HepG2 (cell line): Measurements from ENCODE around the gene TPI1. TPM values are rescaled to one million over a fixed set of nuclear protein-coding genes. Genes with fewer than 3 reads are reported as not detected.
A peak's percentile ranks its signal among the peaks of the same experiment; 100 is the strongest.

Source experiments
- AHR ChIP-seq: IDR thresholded peaks from 2 replicates; pipeline ENCODE4 v1.6.1; 2018; ENCODE audit warnings: missing genetic modification reagents, missing compliant biosample characterization
- EP300 ChIP-seq, 3 experiments: sonication (generic) in 1 of 3; formaldehyde crosslinking in 1 of 3; IDR thresholded peaks; 2 replicates each; pipeline versions ENCODE4 v1.5.1 to v1.6.1; 2011 to 2020; ENCODE audit warnings: low read depth in 2 of 3, low read length in 2 of 3, borderline replicate concordance in 1 of 3, improper control_type of control experiment in 1 of 3, mild to moderate bottlenecking in 1 of 3, missing genetic modification reagents in 1 of 3, moderate library complexity in 1 of 3
- ERF ChIP-seq: IDR thresholded peaks from 2 replicates; pipeline ENCODE4 v1.6.1; 2018; ENCODE audit warnings: missing biosample characterization, missing genetic modification reagents
- FOXK2 ChIP-seq: fragments of 450-650 bp; IDR thresholded peaks from 2 replicates; pipeline ENCODE4 v1.6.1; 2016
- GPN1 ChIP-seq: sonication (generic); formaldehyde crosslinking; IDR thresholded peaks from 2 replicates; pipeline ENCODE4 v1.5.1; 2020; ENCODE audit warnings: missing genetic modification reagents, borderline replicate concordance
- HDAC6 ChIP-seq: fragments of 200-600 bp; sonication (generic); IDR thresholded peaks from 2 replicates; pipeline ENCODE4 v1.7.0; 2017; ENCODE audit warnings: mild to moderate bottlenecking, antibody characterized with exemption, low read length, low read depth
- KDM2A ChIP-seq: sonication (generic); formaldehyde crosslinking; IDR thresholded peaks from 2 replicates; pipeline ENCODE4 v1.4.0; 2020; ENCODE audit warnings: low read depth, missing genetic modification reagents, borderline replicate concordance
- KMT2B ChIP-seq: IDR thresholded peaks from 2 replicates; pipeline ENCODE4 v1.6.1; 2016; ENCODE audit warnings: missing genetic modification reagents, missing compliant biosample characterization
- MATR3 ChIP-seq: sonication (generic); formaldehyde crosslinking; IDR thresholded peaks from 2 replicates; pipeline ENCODE4 v1.4.0; 2020; ENCODE audit warnings: missing genetic modification reagents
- NFYC ChIP-seq: IDR thresholded peaks from 2 replicates; pipeline ENCODE4 v1.6.1; 2016; ENCODE audit warnings: missing genetic modification reagents, missing compliant biosample characterization
- RXRA ChIP-seq: sonication (generic); formaldehyde crosslinking; IDR thresholded peaks from 2 replicates; pipeline ENCODE4 v1.5.1; 2020; ENCODE audit warnings: missing genetic modification reagents
- SMC3 ChIP-seq: IDR thresholded peaks from 2 replicates; pipeline ENCODE4 v1.6.1; 2011; ENCODE audit warnings: low read length, improper control_type of control experiment
- TEAD2 ChIP-seq: sonication (generic); formaldehyde crosslinking; IDR thresholded peaks from 2 replicates; pipeline ENCODE4 v1.9.0; 2021; ENCODE audit warnings: missing genetic modification reagents
- YEATS2 ChIP-seq: sonication (generic); formaldehyde crosslinking; IDR thresholded peaks from 2 replicates; pipeline ENCODE4 v1.4.0; 2020; ENCODE audit warnings: missing genetic modification reagents, borderline replicate concordance
- ZFYVE20 ChIP-seq: sonication (generic); formaldehyde crosslinking; IDR thresholded peaks from 2 replicates; pipeline ENCODE4 v1.8.0; 2023; ENCODE audit warnings: low read depth, mild to moderate bottlenecking, moderate library complexity, missing genetic modification reagents, borderline replicate concordance
- ZNF160 ChIP-seq: sonication (generic); formaldehyde crosslinking; IDR thresholded peaks from 2 replicates; pipeline ENCODE4 v1.8.0; 2022; ENCODE audit warnings: mild to moderate bottlenecking, inconsistent platforms, missing genetic modification reagents
- ZNF225 ChIP-seq: sonication (generic); formaldehyde crosslinking; IDR thresholded peaks from 2 replicates; pipeline ENCODE4 v1.4.0; 2020; ENCODE audit warnings: mild to moderate bottlenecking, missing genetic modification reagents
- ZNF24 ChIP-seq: fragments of 450-650 bp; IDR thresholded peaks from 2 replicates; pipeline ENCODE4 v1.6.1; 2017; ENCODE audit warnings: antibody characterized with exemption, mild to moderate bottlenecking
- ZNF33A ChIP-seq: sonication (generic); formaldehyde crosslinking; IDR thresholded peaks from 2 replicates; pipeline ENCODE4 v1.5.1; 2020; ENCODE audit warnings: missing genetic modification reagents, mild to moderate bottlenecking, moderate library complexity, borderline replicate concordance
- ZNF382 ChIP-seq: sonication (generic); formaldehyde crosslinking; IDR thresholded peaks from 2 replicates; pipeline ENCODE4 v1.5.0; 2020; ENCODE audit warnings: missing genetic modification reagents, mild to moderate bottlenecking, borderline replicate concordance
- ZNF589 ChIP-seq: sonication (generic); formaldehyde crosslinking; conservative IDR thresholded peaks from 2 replicates; pipeline ENCODE4 v1.8.0; 2022; ENCODE audit warnings: mild to moderate bottlenecking, moderate library complexity, missing genetic modification reagents
- polyA plus RNA-seq, 8 experiments: library from polyadenylated mRNA; depleted of rRNA in 3 of 8; stranded (reverse) in 7 of 8; unstranded in 1 of 8; fragments of >200 nt; fragmentation: Illumina TruSeq in 4 of 8; extraction: Trizol in 4 of 8; gene quantifications; 2 replicates each; pipeline versions ENCODE4 v1.2.1 to v1.2.3, GENCODE V29; 2011 to 2016; ENCODE audit warnings: low read depth in 4 of 8, missing spikeins in 1 of 8, mixed read lengths in 1 of 8; ENCODE audit not compliant: insufficient read depth in 1 of 8
- total RNA-seq, 5 experiments: library from RNA; depleted of rRNA; stranded (reverse); fragments of >200 nt; fragmentation: Illumina TruSeq; extraction: Trizol; gene quantifications; 2 replicates each; pipeline ENCODE4 v1.2.3, GENCODE V29; 2016; ENCODE audit warnings: low read depth in 1 of 5
- TF ChIP-seq, protein P1 (sequence below): sonication (generic); formaldehyde crosslinking; IDR thresholded peaks from 2 replicates; pipeline ENCODE4 v1.5.0; 2020; ENCODE audit warnings: mild to moderate bottlenecking, missing genetic modification reagents
- TF ChIP-seq, protein P2 (sequence below): sonication (generic); formaldehyde crosslinking; IDR thresholded peaks from 2 replicates; pipeline ENCODE4 v1.4.0; 2020; ENCODE audit warnings: mild to moderate bottlenecking, missing genetic modification reagents
- TF ChIP-seq, protein P3 (sequence below): IDR thresholded peaks from 2 replicates; pipeline ENCODE4 v1.6.1; 2012; ENCODE audit warnings: inconsistent platforms
- TF ChIP-seq, protein P4 (sequence below): sonication (generic); formaldehyde crosslinking; IDR thresholded peaks from 2 replicates; pipeline ENCODE4 v1.4.0; 2020; ENCODE audit warnings: mild to moderate bottlenecking, missing genetic modification reagents
- TF ChIP-seq, protein P5 (sequence below): sonication (generic); formaldehyde crosslinking; IDR thresholded peaks from 2 replicates; pipeline ENCODE4 v1.5.0; 2020; ENCODE audit warnings: missing genetic modification reagents

TPI1 gene
- total and polyA plus RNA-seq, 2 of the 13 experiments (the other 11 are each of a cell fraction or from before 2014, with no cell fraction given): 945 to 2,535 TPM

DNA sequence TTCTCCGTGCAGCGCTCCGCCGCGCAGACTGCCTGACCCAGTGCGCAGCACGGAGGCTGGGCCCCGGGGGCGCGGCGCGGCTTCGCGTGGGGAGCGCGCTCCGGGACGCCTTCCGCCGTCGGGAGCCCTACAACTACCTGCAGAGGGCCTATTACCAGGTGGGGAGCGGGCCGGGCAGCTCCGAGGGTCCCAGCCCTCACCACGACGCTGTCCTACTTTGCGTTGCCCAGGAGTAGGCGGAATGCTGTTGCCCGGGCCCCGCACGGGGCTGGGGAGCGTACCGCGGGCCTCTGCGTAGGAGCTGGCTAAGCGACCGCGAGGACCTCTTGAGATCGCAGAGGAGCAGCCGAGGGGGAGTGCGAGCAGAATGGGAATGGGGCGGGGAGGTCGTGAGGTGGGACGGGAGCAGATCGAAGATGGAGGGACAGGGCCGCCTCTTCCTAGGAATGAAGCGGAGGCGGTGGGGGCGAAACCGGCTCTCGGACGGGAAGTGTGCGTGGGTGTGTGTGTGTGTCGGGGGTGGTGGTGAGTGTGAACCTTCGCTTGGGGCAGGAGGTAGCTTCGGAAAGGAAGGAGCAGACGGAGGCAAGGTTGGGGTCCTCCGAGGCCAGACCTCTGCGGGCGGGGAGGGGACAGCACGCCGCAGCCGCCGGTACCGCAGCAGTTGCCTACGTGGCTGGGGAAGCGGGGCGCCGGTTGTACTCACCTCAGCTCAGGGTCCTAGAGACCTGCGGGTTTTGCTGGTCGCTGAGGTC lies 38.4 kb upstream of the TPI1 start (continued):
- TF ChIP-seq, protein P1, sequence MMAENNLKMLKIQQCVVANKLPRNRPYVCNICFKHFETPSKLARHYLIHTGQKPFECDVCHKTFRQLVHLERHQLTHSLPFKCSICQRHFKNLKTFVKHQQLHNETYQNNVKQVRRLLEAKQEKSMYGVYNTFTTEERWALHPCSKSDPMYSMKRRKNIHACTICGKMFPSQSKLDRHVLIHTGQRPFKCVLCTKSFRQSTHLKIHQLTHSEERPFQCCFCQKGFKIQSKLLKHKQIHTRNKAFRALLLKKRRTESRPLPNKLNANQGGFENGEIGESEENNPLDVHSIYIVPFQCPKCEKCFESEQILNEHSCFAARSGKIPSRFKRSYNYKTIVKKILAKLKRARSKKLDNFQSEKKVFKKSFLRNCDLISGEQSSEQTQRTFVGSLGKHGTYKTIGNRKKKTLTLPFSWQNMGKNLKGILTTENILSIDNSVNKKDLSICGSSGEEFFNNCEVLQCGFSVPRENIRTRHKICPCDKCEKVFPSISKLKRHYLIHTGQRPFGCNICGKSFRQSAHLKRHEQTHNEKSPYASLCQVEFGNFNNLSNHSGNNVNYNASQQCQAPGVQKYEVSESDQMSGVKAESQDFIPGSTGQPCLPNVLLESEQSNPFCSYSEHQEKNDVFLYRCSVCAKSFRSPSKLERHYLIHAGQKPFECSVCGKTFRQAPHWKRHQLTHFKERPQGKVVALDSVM (CRISPR knock-in tag): no peak
- TF ChIP-seq, protein P2, sequence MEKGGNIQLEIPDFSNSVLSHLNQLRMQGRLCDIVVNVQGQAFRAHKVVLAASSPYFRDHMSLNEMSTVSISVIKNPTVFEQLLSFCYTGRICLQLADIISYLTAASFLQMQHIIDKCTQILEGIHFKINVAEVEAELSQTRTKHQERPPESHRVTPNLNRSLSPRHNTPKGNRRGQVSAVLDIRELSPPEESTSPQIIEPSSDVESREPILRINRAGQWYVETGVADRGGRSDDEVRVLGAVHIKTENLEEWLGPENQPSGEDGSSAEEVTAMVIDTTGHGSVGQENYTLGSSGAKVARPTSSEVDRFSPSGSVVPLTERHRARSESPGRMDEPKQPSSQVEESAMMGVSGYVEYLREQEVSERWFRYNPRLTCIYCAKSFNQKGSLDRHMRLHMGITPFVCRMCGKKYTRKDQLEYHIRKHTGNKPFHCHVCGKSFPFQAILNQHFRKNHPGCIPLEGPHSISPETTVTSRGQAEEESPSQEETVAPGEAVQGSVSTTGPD (CRISPR knock-in tag): peak; percentile 48; the same call in 1 of the 2 replicates
- TF ChIP-seq KMT2B (CRISPR knock-in tag) (0 out of 2 replicates have a peak, but pooled peaks have one; percentile 30), SMC3 (no peak), KDM2A (peak; percentile 55), ZNF33A (CRISPR knock-in tag) (no peak), AHR (CRISPR knock-in tag) (no peak), MATR3 (CRISPR knock-in tag) (no peak), ZNF225 (no peak; the same call in 1 of the 2 replicates), RXRA (CRISPR knock-in tag) (0 out of 2 replicates have a peak, but pooled peaks have one; percentile 20), ZNF382 (CRISPR knock-in tag) (no peak), EP300 (IDR thresholded peaks at IDR 0.05; ENCODE audit: low read depth in 2 of 2, low read length in 2 of 2) (no peak), EP300 (CRISPR knock-in tag; IDR thresholded peaks at IDR 0.05; ENCODE audit: borderline replicate concordance) (no peak), FOXK2 (no peak), HDAC6 (no peak), ZNF160 (CRISPR knock-in tag) (no peak), NFYC (CRISPR knock-in tag) (no peak), YEATS2 (CRISPR knock-in tag) (no peak), ERF (CRISPR knock-in tag) (no peak), ZNF589 (CRISPR knock-in tag) (no peak), GPN1 (CRISPR knock-in tag) (peak; percentile 92), ZFYVE20 (CRISPR knock-in tag) (0 out of 2 replicates have a peak, but pooled peaks have one; percentile 25), ZNF24 (no peak), TEAD2 (CRISPR knock-in tag) (no peak)
- TF ChIP-seq, protein P3, sequence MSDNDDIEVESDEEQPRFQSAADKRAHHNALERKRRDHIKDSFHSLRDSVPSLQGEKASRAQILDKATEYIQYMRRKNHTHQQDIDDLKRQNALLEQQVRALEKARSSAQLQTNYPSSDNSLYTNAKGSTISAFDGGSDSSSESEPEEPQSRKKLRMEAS: peak; percentile 66
- TF ChIP-seq, protein P4, sequence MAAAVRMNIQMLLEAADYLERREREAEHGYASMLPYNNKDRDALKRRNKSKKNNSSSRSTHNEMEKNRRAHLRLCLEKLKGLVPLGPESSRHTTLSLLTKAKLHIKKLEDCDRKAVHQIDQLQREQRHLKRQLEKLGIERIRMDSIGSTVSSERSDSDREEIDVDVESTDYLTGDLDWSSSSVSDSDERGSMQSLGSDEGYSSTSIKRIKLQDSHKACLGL (CRISPR knock-in tag): peak; percentile 75
- TF ChIP-seq, protein P5, sequence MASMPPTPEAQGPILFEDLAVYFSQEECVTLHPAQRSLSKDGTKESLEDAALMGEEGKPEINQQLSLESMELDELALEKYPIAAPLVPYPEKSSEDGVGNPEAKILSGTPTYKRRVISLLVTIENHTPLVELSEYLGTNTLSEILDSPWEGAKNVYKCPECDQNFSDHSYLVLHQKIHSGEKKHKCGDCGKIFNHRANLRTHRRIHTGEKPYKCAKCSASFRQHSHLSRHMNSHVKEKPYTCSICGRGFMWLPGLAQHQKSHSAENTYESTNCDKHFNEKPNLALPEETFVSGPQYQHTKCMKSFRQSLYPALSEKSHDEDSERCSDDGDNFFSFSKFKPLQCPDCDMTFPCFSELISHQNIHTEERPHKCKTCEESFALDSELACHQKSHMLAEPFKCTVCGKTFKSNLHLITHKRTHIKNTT (CRISPR knock-in tag): no peak
